Type B pancreatic cell (in vitro differentiated cells): ENCODE data around the gene OR10J5. TPM values are rescaled to one million over a fixed set of nuclear protein-coding genes. Genes with fewer than 3 reads are reported as not detected.

Source experiments
- DNase-seq: peaks from one replicate; pipeline ENCODE4 v3.0.0; 2021; ENCODE audit warnings: mixed read lengths; ENCODE audit not compliant: unreplicated experiment; ENCODE audit errors: extremely low spot score
- H3K27ac Mint-ChIP-seq: 2 replicates; pipeline ENCODE4 v1.8.0; 2021; ENCODE audit warnings: mild to moderate bottlenecking, mixed read lengths
- H3K27me3 Mint-ChIP-seq: 2 replicates; pipeline ENCODE4 v1.8.0; 2021; ENCODE audit warnings: mixed read lengths
- H3K36me3 Mint-ChIP-seq: 2 replicates; pipeline ENCODE4 v1.8.0; 2021; ENCODE audit warnings: mixed read lengths
- H3K4me1 Mint-ChIP-seq: one replicate; pipeline ENCODE4 v1.8.0; 2021; ENCODE audit warnings: mixed read lengths; ENCODE audit not compliant: unreplicated experiment
- H3K4me3 Mint-ChIP-seq: 2 replicates; pipeline ENCODE4 v1.8.0; 2021; ENCODE audit warnings: mild to moderate bottlenecking, mixed read lengths
- H3K9me3 Mint-ChIP-seq: 2 replicates; pipeline ENCODE4 v1.8.0; 2021; ENCODE audit warnings: mixed read lengths
- long read RNA-seq: library from polyadenylated mRNA; unstranded; transcript quantifications from one replicate; pipeline ENCODE4 v2.0.0, GENCODE V29; 2020
- total RNA-seq: library from RNA; stranded (reverse); gene quantifications from 2 replicates; pipeline ENCODE4 v1.2.1, GENCODE V29; 2021; ENCODE audit warnings: low replicate concordance
- TF ChIP-seq, protein P1 (sequence below): fragments of 200-600 bp; sonication (generic); conservative IDR thresholded peaks from 2 replicates; pipeline ENCODE4 v1.5.0; 2021; ENCODE audit warnings: antibody characterized with exemption, mild to moderate bottlenecking

OR10J5 gene
- not detected in 2 replicates for total RNA-seq
- long read RNA-seq, result 0 reads

- DNase-seq, result no peak
- Mint-ChIP-seq H3K27ac (no peak within 1 kb of the TSS), H3K4me3 (no peak within 1 kb of the TSS), H3K36me3 (no peaks in the 10 kb centered on the region), H3K4me1 (no peaks in the 10 kb centered on the region), H3K27me3 (no peaks in the 10 kb centered on the region), H3K9me3 (peaks cover 6% of the 10 kb centered on the region)
- TF ChIP-seq, protein P1, sequence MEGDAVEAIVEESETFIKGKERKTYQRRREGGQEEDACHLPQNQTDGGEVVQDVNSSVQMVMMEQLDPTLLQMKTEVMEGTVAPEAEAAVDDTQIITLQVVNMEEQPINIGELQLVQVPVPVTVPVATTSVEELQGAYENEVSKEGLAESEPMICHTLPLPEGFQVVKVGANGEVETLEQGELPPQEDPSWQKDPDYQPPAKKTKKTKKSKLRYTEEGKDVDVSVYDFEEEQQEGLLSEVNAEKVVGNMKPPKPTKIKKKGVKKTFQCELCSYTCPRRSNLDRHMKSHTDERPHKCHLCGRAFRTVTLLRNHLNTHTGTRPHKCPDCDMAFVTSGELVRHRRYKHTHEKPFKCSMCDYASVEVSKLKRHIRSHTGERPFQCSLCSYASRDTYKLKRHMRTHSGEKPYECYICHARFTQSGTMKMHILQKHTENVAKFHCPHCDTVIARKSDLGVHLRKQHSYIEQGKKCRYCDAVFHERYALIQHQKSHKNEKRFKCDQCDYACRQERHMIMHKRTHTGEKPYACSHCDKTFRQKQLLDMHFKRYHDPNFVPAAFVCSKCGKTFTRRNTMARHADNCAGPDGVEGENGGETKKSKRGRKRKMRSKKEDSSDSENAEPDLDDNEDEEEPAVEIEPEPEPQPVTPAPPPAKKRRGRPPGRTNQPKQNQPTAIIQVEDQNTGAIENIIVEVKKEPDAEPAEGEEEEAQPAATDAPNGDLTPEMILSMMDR, result no peak
Observed at GRCh38 chr1:159535907-159536306, at the start of gene OR10J5. OR10J5 (minus strand) TSS chr1:159536007; CDS start chr1:159536007, 0 bp downstream.

DNA sequence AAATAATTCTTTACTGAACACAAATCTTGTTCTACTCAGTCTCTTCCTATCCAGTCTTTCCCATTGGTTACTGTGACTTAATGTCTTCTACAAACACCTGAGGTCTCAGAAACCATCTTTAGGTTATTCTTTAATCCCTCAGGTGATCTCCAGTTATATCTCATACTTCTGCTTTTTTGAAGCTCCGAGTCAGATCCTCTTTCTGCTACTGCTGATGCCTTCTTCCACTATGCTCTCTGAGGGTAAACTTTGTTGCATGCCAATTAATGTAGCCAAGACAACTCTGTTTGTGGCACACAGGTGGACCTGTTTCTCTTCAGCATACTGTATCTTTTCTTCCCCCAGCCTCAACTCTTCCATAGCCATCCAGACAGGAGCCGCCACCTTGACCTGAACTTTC is 48.7 kb upstream of the OR10J5 start:
- Mint-ChIP-seq H3K27ac (no peak overlapping the region), H3K4me1 (no peaks in the 10 kb centered on the region), H3K9me3 (no peaks in the 10 kb centered on the region), H3K27me3 (no peaks in the 10 kb centered on the region), H3K4me3 (no peak overlapping the region), H3K36me3 (no peaks in the 10 kb centered on the region)
- TF ChIP-seq, protein P1, result no peak
- DNase-seq, result no peak

- TF ChIP-seq, protein P1, result no peak
- peaks cover 3% of the 10 kb centered on the region for H3K9me3 Mint-ChIP-seq
- DNase-seq, result no peak
- H3K4me1 Mint-ChIP-seq, result no peaks in the 10 kb centered on the region
- no peak overlapping the region for H3K4me3 Mint-ChIP-seq
- H3K36me3 Mint-ChIP-seq, result no peaks in the 10 kb centered on the region
- no peaks in the 10 kb centered on the region for H3K27me3 Mint-ChIP-seq
- no peak overlapping the region for H3K27ac Mint-ChIP-seq
Observed at GRCh38 chr1:159581422-159581821, 45.6 kb upstream of the OR10J5 start.

GRCh38 chr1:159580340-159580739 is 44.5 kb upstream of the OR10J5 start:
- peaks cover 5% of the 10 kb centered on the region for H3K9me3 Mint-ChIP-seq
- no peak overlapping the region for H3K27ac Mint-ChIP-seq
- no peaks in the 10 kb centered on the region for H3K4me1 Mint-ChIP-seq
- H3K27me3 Mint-ChIP-seq, result no peaks in the 10 kb centered on the region
- TF ChIP-seq, protein P1, result no peak
- H3K36me3 Mint-ChIP-seq, result no peaks in the 10 kb centered on the region
- no peak for DNase-seq
- no peak overlapping the region for H3K4me3 Mint-ChIP-seq

DNA sequence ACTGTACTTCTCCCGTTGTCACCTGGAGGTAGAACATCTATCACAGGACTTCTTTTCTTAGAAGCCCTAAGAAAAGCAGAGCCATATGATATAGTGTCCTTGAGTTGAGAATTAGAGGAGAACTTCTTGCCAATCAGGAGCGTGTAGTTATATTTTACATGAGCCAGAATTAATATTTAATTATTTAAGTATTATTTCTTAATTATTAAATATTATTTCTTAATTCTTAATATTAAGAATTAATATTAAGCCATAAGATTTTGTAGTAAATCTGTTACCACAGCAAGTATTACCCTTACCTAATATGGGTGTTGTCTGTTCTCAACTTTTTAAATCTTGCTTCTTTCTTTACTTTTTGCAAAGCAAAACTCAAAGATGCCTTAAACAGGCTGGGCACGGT is 41.6 kb upstream of the OR10J5 start:
- H3K4me1 Mint-ChIP-seq, result no peaks in the 10 kb centered on the region
- no peaks in the 10 kb centered on the region for H3K36me3 Mint-ChIP-seq
- no peak for DNase-seq
- no peak overlapping the region for H3K4me3 Mint-ChIP-seq
- H3K27ac Mint-ChIP-seq, result no peak overlapping the region
- H3K27me3 Mint-ChIP-seq, result no peaks in the 10 kb centered on the region
- TF ChIP-seq, protein P1, result no peak
- H3K9me3 Mint-ChIP-seq, result peaks cover 5% of the 10 kb centered on the region

GRCh38 chr1:159562680-159563079 is 26.9 kb upstream of the OR10J5 start:
- Mint-ChIP-seq H3K27me3 (no peaks in the 10 kb centered on the region), H3K36me3 (no peaks in the 10 kb centered on the region), H3K27ac (no peak overlapping the region), H3K4me1 (no peaks in the 10 kb centered on the region), H3K9me3 (peaks cover 1% of the 10 kb centered on the region), H3K4me3 (no peak overlapping the region)
- TF ChIP-seq, protein P1, result no peak
- no peak for DNase-seq
